ENCODE measurements around the gene MGST2. TPM values are rescaled to one million over a fixed set of nuclear protein-coding genes. Genes with fewer than 3 reads are reported as not detected.
A peak's percentile ranks its signal among the peaks of the same experiment; 100 is the strongest.
"Not testable (repeated sequence)": the region's sequence is repeated elsewhere in the genome, so short reads cannot be mapped to it uniquely, and the experiment has no call there.

MGST2 gene
- total RNA-seq, 1 donor from 2014 or later = 66.3 TPM

DNA sequence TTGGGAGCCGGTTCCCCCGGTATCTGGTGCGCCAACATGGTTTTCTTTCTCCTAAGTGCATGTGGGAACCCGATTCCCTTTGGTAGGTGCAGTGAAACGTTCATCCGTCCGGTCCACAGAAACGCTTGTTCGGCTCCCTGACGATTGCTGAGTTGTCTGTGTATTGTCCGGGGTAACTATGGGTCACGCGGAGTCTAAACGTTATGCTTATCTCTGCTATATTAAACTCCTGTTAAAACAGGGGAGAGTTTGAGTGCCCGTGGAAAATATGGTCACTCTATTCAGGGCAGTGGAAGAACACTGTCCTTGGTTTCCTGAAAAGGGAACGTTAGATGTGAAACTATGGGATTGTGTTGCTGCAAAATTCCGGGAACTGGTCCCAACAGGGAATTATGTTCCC lies 32.4 kb upstream of the MGST2 start:
- peak overlapping the region; percentile 51 for H3K4me3 ChIP-seq (ENCODE audit: low read depth, low read length)
- DNase-seq (ENCODE audit: low read depth) = no peak

DNA sequence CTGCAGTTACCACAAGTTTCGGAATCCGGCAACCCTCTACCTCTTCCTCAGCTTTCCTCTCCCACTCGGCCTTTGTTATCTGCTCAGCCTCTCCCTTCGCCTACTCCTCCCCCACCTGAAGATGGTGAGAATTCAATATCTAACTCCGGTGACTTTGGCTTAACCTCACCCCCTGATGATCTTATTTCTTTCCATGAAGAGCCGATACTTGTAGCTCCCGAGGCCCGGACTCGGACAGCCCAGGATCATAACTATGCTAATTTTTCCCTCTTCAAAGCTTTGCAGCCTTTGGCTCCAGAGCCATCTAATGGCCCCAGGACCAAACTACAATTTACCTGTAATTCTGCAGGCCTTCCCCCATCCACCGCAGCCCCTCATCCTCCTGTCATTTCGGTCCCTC lies 32.0 kb upstream of the MGST2 start:
- peak overlapping the region; percentile 51 for H3K4me3 ChIP-seq (ENCODE audit: low read depth, low read length)
- no peak for DNase-seq (ENCODE audit: low read depth)
- TF ChIP-seq, protein P1, sequence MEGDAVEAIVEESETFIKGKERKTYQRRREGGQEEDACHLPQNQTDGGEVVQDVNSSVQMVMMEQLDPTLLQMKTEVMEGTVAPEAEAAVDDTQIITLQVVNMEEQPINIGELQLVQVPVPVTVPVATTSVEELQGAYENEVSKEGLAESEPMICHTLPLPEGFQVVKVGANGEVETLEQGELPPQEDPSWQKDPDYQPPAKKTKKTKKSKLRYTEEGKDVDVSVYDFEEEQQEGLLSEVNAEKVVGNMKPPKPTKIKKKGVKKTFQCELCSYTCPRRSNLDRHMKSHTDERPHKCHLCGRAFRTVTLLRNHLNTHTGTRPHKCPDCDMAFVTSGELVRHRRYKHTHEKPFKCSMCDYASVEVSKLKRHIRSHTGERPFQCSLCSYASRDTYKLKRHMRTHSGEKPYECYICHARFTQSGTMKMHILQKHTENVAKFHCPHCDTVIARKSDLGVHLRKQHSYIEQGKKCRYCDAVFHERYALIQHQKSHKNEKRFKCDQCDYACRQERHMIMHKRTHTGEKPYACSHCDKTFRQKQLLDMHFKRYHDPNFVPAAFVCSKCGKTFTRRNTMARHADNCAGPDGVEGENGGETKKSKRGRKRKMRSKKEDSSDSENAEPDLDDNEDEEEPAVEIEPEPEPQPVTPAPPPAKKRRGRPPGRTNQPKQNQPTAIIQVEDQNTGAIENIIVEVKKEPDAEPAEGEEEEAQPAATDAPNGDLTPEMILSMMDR (conservative IDR thresholded peaks at IDR 0.05; ENCODE audit: low read depth, low read length) = peak; percentile 75

More for the DNA sequence above, 32.4 kb upstream of the MGST2 start:
- TF ChIP-seq, protein P1 (conservative IDR thresholded peaks at IDR 0.05; ENCODE audit: low read depth, low read length) = no peak

DNA sequence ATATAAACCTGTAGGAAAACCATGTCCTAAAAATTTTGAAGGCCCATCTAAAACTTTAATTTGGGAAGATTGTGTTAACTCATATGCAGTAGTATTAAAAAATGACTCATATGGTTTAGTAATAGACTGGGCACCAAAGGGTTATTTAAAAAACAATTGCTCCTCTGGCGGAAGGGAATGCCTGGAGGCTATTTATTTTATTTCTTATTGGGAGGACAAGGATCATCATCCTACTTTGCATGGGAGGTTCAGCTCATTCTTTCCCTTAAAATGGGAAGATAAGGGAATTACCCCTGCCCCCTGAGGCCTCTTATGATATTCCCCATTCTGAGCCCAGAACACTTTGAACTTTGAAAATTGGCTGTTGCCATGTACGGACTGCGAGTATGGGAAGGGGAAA lies 29.7 kb upstream of the MGST2 start:
- no peak for DNase-seq (ENCODE audit: low read depth)
- H3K4me3 ChIP-seq (ENCODE audit: low read depth, low read length) = no peak overlapping the region
- TF ChIP-seq, protein P1 (conservative IDR thresholded peaks at IDR 0.05; ENCODE audit: low read depth, low read length) = no peak

DNA sequence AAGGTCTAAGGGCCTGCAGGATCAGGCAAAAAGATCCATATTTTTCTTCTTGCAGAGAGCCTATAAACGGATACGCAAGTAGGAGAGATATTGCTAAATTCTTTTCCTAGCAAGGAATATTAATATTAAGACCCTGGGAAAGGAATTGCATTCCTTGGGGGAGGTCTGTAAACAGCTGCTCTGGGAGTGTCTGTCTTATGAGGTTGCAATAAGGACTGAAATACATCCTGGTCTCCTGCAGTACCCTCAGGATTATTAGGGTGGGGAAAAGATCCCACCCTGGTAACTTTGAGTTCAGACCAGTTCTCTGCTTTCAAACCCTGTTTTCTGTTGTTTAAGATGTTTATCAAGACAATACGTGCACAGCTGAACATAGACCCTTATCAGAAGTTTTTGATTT lies 27.3 kb upstream of the MGST2 start:
- DNase-seq (ENCODE audit: low read depth) = not testable (repeated sequence)

DNA sequence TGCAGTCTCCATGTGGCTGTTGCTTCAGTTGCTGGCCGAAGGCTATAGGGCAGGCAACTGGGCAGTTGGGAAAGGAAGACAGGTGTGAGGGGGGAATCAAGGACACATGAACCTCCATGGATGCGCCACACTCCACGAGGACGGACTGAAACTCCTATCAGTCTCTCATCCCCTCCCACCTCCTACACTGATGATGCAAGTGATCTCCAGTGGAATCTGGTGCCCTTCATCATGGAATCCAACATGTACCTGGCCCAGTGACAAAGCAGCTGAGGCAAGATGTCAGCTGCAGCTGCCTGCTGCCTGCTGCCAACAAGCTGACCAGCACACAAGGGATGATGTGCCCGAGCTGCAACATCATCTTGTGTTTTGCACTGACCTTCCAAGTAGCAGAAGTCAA lies 26.0 kb upstream of the MGST2 start:
- TF ChIP-seq, protein P1 (conservative IDR thresholded peaks at IDR 0.05; ENCODE audit: low read depth, low read length) = no peak
- no peak overlapping the region for H3K4me3 ChIP-seq (ENCODE audit: low read depth, low read length)
- DNase-seq (ENCODE audit: low read depth) = no peak

More for the DNA sequence above, 27.3 kb upstream of the MGST2 start:
- not testable (repeated sequence) for H3K4me3 ChIP-seq (ENCODE audit: low read depth, low read length)

DNA sequence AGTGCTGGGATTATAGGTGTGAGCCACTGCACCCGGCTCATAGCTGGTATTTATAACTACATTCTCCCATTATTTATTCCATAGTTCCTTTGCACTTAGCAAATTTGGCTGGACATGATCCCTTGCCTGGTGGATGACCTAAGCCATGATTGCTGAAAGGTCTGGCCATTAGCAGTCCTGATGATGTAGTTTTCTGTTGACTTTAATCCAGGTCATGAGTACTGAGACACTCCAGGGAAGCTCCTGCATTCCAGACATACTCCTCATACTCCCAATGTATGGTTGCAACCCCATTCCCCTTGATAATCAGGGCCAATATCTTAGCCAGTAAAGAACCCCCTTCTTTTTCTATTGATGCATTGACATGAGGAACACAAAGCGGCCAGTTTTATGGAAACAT lies 24.4 kb upstream of the MGST2 start:
- TF ChIP-seq, protein P1 (conservative IDR thresholded peaks at IDR 0.05; ENCODE audit: low read depth, low read length) = no peak
- no peak overlapping the region for H3K4me3 ChIP-seq (ENCODE audit: low read depth, low read length)
- no peak for DNase-seq (ENCODE audit: low read depth)

DNA sequence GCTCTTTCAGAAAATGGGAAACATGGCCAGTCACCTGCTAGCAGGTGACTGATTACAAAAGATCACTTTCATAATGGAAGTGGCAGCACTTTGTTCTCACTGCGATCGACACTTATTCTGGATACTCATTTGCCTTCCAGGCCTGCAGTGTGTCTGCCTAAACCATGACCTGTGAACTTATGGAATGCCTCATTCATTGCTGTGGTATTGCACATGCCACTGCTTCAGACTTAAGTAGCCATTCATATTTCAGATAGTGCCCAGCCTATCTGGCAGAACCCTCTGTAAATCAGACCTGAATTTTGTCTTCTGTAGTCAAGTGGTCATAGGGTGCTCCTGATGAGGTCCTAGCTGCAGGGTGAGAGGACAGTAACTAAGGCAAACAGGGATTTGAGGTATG lies 23.3 kb upstream of the MGST2 start:
- TF ChIP-seq, protein P1 (conservative IDR thresholded peaks at IDR 0.05; ENCODE audit: low read depth, low read length) = no peak
- DNase-seq (ENCODE audit: low read depth) = no peak
- no peak overlapping the region for H3K4me3 ChIP-seq (ENCODE audit: low read depth, low read length)

All from epithelial cell of proximal tubule (primary cell).